Cortex of kidney (tissue), 1 donor: ENCODE data around the gene GPATCH1.
A peak's percentile ranks its signal among the peaks of the same experiment; 100 is the strongest.
"Not testable (repeated sequence)": the region's sequence is repeated elsewhere in the genome, so short reads cannot be mapped to it uniquely, and the experiment has no call there.

Experiments used
- DNase-seq: peaks from one replicate; lab custom pipeline; 2025; lab: John Stamatoyannopoulos, UW

The GPATCH1 gene

GRCh38 chr19:33080761-33081681, at the start of gene GPATCH1:
GPATCH1 (plus strand) TSS chr19:33081181; CDS start chr19:33081194, 13 bp downstream.
- peak; percentile 43 for DNase-seq

GRCh38 chr19:33032218-33032781, 48.7 kb upstream of the GPATCH1 start:
- DNase-seq = no peak

- no peak for DNase-seq
These were observed 45.5 kb upstream of the GPATCH1 start for GRCh38 chr19:33035461-33035860.

- not testable (repeated sequence) for DNase-seq
These were observed 44.4 kb upstream of the GPATCH1 start for GRCh38 chr19:33036370-33037167.

GRCh38 chr19:33037168-33038025, 43.6 kb upstream of the GPATCH1 start:
- not testable (repeated sequence) for DNase-seq

GRCh38 chr19:33039108-33039599, 41.8 kb upstream of the GPATCH1 start:
- no peak for DNase-seq

- no peak for DNase-seq
These were observed 41.2 kb upstream of the GPATCH1 start for GRCh38 chr19:33039815-33040214.

GRCh38 chr19:33040994-33041827, 39.8 kb upstream of the GPATCH1 start:
- DNase-seq = no peak

- DNase-seq = not testable (repeated sequence)
These were observed 39.2 kb upstream of the GPATCH1 start for GRCh38 chr19:33041828-33042160.

- DNase-seq = no peak
These were observed 33.6 kb upstream of the GPATCH1 start for GRCh38 chr19:33047422-33047821.

- no peak for DNase-seq
These were observed 31.9 kb upstream of the GPATCH1 start for GRCh38 chr19:33048806-33049676.

- no peak for DNase-seq
These were observed 30.9 kb upstream of the GPATCH1 start for GRCh38 chr19:33050110-33050509.

GRCh38 chr19:33052352-33052972, 28.5 kb upstream of the GPATCH1 start:
- DNase-seq = no peak

GRCh38 chr19:33054623-33055022, 26.4 kb upstream of the GPATCH1 start:
- DNase-seq = no peak

GRCh38 chr19:33055718-33056117, 25.3 kb upstream of the GPATCH1 start:
- DNase-seq = no peak

GRCh38 chr19:33060586-33060985, 20.4 kb upstream of the GPATCH1 start:
- DNase-seq = no peak

GRCh38 chr19:33062902-33063301, 18.1 kb upstream of the GPATCH1 start:
- DNase-seq = no peak

GRCh38 chr19:33063356-33063752, 17.6 kb upstream of the GPATCH1 start:
- DNase-seq = no peak
